GM23338 (cell line): ENCODE results near the gene GLB1L3.

ENCODE experiments used
- CTCF ChIP-seq, 2 experiments: fragments of 200-600 bp in 1 of 2; sonication (generic) in 1 of 2; conservative IDR thresholded peaks; 2 replicates each; pipeline versions ENCODE4 v1.5.1 to v1.6.1; 2016 to 2017; ENCODE audit warnings: antibody characterized with exemption in 2 of 2, low read depth in 2 of 2, mild to moderate bottlenecking in 2 of 2, moderate library complexity in 1 of 2
- EZH2 ChIP-seq: fragments of 200-600 bp; sonication (generic); IDR thresholded peaks from one replicate; pipeline ENCODE4 v1.8.0; 2017; ENCODE audit warnings: antibody characterized with exemption, mild to moderate bottlenecking, low read depth; ENCODE audit not compliant: unreplicated experiment
- EZH2phosphoT487 ChIP-seq: fragments of 200-600 bp; sonication (generic); IDR thresholded peaks from one replicate; pipeline ENCODE4 v1.8.1; 2018; ENCODE audit warnings: antibody characterized with exemption; ENCODE audit not compliant: unreplicated experiment
- JUNB ChIP-seq: IDR thresholded peaks from one replicate; pipeline ENCODE4 v1.6.1; 2016; ENCODE audit warnings: antibody characterized with exemption; ENCODE audit not compliant: unreplicated experiment
- NANOG ChIP-seq: IDR thresholded peaks from 2 replicates; pipeline ENCODE4 v1.6.1; 2016; ENCODE audit warnings: antibody characterized with exemption, borderline replicate concordance
- POLR2AphosphoS5 ChIP-seq: IDR thresholded peaks from 2 replicates; pipeline ENCODE4 v1.6.1; 2016; ENCODE audit warnings: antibody characterized with exemption, low read depth
- STAT1 ChIP-seq: IDR thresholded peaks from one replicate; pipeline ENCODE4 v1.6.1; 2016; ENCODE audit warnings: antibody characterized with exemption; ENCODE audit not compliant: unreplicated experiment
- TF ChIP-seq, protein P1 (sequence below): IDR thresholded peaks from one replicate; pipeline ENCODE4 v1.6.1; 2018; ENCODE audit warnings: antibody characterized with exemption; ENCODE audit not compliant: unreplicated experiment
- TF ChIP-seq, protein P2 (sequence below): fragments of 250-450 bp; sonication (Bioruptor Pico); IDR thresholded peaks from 2 replicates; pipeline ENCODE4 v1.5.0; 2020; ENCODE audit warnings: mild to moderate bottlenecking, moderate library complexity

DNA sequence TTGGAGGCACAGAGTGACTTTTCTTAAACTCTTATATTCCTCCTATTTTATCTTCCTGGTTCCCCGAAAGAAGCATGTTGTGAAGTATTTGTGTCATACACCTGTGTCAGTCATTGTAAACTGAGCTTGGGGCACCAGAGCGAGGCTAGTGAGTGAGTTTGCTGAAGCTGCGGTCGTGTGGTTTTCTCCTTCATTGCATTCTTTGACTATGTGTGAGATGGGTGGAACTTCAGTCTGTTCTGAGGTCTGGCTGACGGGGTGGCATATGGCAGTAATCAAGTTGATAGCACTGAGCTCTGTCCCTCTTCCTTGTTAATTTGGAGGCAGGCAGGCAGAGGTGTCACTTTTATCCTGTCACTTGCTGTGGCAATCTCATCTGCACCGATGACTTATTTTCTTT is 47.6 kb upstream of the GLB1L3 start:
- TF ChIP-seq CTCF (conservative IDR thresholded peaks at IDR 0.05; ENCODE audit: low read depth in 2 of 2) (no peak), EZH2phosphoT487 (no peak), EZH2 (no peak), POLR2AphosphoS5 (no peak), JUNB (no peak), STAT1 (no peak), NANOG (no peak)
- TF ChIP-seq, protein P1, sequence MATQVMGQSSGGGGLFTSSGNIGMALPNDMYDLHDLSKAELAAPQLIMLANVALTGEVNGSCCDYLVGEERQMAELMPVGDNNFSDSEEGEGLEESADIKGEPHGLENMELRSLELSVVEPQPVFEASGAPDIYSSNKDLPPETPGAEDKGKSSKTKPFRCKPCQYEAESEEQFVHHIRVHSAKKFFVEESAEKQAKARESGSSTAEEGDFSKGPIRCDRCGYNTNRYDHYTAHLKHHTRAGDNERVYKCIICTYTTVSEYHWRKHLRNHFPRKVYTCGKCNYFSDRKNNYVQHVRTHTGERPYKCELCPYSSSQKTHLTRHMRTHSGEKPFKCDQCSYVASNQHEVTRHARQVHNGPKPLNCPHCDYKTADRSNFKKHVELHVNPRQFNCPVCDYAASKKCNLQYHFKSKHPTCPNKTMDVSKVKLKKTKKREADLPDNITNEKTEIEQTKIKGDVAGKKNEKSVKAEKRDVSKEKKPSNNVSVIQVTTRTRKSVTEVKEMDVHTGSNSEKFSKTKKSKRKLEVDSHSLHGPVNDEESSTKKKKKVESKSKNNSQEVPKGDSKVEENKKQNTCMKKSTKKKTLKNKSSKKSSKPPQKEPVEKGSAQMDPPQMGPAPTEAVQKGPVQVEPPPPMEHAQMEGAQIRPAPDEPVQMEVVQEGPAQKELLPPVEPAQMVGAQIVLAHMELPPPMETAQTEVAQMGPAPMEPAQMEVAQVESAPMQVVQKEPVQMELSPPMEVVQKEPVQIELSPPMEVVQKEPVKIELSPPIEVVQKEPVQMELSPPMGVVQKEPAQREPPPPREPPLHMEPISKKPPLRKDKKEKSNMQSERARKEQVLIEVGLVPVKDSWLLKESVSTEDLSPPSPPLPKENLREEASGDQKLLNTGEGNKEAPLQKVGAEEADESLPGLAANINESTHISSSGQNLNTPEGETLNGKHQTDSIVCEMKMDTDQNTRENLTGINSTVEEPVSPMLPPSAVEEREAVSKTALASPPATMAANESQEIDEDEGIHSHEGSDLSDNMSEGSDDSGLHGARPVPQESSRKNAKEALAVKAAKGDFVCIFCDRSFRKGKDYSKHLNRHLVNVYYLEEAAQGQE = no peak
- TF ChIP-seq, protein P2, sequence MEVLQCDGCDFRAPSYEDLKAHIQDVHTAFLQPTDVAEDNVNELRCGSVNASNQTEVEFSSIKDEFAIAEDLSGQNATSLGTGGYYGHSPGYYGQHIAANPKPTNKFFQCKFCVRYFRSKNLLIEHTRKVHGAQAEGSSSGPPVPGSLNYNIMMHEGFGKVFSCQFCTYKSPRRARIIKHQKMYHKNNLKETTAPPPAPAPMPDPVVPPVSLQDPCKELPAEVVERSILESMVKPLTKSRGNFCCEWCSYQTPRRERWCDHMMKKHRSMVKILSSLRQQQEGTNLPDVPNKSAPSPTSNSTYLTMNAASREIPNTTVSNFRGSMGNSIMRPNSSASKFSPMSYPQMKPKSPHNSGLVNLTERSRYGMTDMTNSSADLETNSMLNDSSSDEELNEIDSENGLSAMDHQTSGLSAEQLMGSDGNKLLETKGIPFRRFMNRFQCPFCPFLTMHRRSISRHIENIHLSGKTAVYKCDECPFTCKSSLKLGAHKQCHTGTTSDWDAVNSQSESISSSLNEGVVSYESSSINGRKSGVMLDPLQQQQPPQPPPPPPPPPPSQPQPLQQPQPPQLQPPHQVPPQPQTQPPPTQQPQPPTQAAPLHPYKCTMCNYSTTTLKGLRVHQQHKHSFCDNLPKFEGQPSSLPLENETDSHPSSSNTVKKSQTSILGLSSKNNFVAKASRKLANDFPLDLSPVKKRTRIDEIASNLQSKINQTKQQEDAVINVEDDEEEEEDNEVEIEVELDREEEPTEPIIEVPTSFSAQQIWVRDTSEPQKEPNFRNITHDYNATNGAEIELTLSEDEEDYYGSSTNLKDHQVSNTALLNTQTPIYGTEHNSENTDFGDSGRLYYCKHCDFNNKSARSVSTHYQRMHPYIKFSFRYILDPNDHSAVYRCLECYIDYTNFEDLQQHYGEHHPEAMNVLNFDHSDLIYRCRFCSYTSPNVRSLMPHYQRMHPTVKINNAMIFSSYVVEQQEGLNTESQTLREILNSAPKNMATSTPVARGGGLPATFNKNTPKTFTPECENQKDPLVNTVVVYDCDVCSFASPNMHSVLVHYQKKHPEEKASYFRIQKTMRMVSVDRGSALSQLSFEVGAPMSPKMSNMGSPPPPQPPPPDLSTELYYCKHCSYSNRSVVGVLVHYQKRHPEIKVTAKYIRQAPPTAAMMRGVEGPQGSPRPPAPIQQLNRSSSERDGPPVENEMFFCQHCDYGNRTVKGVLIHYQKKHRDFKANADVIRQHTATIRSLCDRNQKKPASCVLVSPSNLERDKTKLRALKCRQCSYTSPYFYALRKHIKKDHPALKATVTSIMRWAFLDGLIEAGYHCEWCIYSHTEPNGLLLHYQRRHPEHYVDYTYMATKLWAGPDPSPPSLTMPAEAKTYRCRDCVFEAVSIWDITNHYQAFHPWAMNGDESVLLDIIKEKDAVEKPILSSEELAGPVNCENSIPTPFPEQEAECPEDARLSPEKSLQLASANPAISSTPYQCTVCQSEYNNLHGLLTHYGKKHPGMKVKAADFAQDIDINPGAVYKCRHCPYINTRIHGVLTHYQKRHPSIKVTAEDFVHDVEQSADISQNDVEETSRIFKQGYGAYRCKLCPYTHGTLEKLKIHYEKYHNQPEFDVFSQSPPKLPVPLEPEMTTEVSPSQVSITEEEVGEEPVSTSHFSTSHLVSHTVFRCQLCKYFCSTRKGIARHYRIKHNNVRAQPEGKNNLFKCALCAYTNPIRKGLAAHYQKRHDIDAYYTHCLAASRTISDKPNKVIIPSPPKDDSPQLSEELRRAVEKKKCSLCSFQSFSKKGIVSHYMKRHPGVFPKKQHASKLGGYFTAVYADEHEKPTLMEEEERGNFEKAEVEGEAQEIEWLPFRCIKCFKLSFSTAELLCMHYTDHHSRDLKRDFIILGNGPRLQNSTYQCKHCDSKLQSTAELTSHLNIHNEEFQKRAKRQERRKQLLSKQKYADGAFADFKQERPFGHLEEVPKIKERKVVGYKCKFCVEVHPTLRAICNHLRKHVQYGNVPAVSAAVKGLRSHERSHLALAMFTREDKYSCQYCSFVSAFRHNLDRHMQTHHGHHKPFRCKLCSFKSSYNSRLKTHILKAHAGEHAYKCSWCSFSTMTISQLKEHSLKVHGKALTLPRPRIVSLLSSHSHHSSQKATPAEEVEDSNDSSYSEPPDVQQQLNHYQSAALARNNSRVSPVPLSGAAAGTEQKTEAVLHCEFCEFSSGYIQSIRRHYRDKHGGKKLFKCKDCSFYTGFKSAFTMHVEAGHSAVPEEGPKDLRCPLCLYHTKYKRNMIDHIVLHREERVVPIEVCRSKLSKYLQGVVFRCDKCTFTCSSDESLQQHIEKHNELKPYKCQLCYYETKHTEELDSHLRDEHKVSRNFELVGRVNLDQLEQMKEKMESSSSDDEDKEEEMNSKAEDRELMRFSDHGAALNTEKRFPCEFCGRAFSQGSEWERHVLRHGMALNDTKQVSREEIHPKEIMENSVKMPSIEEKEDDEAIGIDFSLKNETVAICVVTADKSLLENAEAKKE (CRISPR knock-in tag) = no peak
